WTC11 (cell line): ENCODE data around the gene SLC22A8. TPM values are rescaled to one million over a fixed set of nuclear protein-coding genes. Genes with fewer than 3 reads are reported as not detected.

Experiments
- ATAC-seq: fragments of 200-7000 bp; cut with Tn5 transposase; 2 replicates; pipeline ENCODE4 v1.10.0; 2021; ENCODE audit warnings: mild to moderate bottlenecking, moderate library complexity
- CTCF ChIA-PET: fragments of 300-600 bp; sonication (Branson Sonifier 250); formaldehyde crosslinking; loops from one replicate; lab custom pipeline; 2021; ENCODE audit warnings: antibody characterized with exemption; lab: Charles Lee
- POLR2A ChIA-PET: fragments of 350-600 bp; sonication (Branson Sonifier 250); formaldehyde crosslinking; loops from one replicate; lab custom pipeline; 2021; ENCODE audit warnings: antibody characterized with exemption; lab: Charles Lee
- DNase-seq: peaks from one replicate; pipeline ENCODE4 v3.0.0; 2021; ENCODE audit warnings: low spot score
- H3K27ac Mint-ChIP-seq: 2 replicates; pipeline ENCODE4 v1.8.0; 2021; ENCODE audit warnings: mixed read lengths
- H3K27me3 Mint-ChIP-seq: 2 replicates; pipeline ENCODE4 v1.8.0; 2021; ENCODE audit warnings: low read depth, mild to moderate bottlenecking, moderate library complexity, mixed read lengths
- H3K36me3 Mint-ChIP-seq: 2 replicates; pipeline ENCODE4 v1.8.0; 2021; ENCODE audit warnings: mixed read lengths
- H3K4me1 Mint-ChIP-seq: 2 replicates; pipeline ENCODE4 v1.8.0; 2022; ENCODE audit warnings: mixed read lengths
- H3K4me3 Mint-ChIP-seq: 2 replicates; pipeline ENCODE4 v1.8.0; 2021; ENCODE audit warnings: mild to moderate bottlenecking, moderate library complexity, mixed read lengths
- H3K9me3 Mint-ChIP-seq: 2 replicates; pipeline ENCODE4 v1.8.0; 2021; ENCODE audit warnings: mixed read lengths
- CDX4 ChIP-seq: fragments of 250-450 bp; sonication (Bioruptor Pico); IDR thresholded peaks from 2 replicates; pipeline ENCODE4 v1.9.0; 2021; ENCODE audit warnings: moderate library complexity, mild to moderate bottlenecking, inconsistent platforms, borderline replicate concordance
- ELF4 ChIP-seq: sonication (generic); formaldehyde crosslinking; IDR thresholded peaks from 2 replicates; pipeline ENCODE4 v1.8.1; 2022; ENCODE audit warnings: low read depth, mild to moderate bottlenecking, moderate library complexity, missing genetic modification reagents
- ESRRA ChIP-seq: sonication (generic); formaldehyde crosslinking; IDR thresholded peaks from 2 replicates; pipeline ENCODE4 v1.8.1; 2022; ENCODE audit warnings: mild to moderate bottlenecking, missing genetic modification reagents, borderline replicate concordance
- ETV6 ChIP-seq: sonication (generic); formaldehyde crosslinking; IDR thresholded peaks from 2 replicates; pipeline ENCODE4 v1.8.1; 2022; ENCODE audit warnings: mild to moderate bottlenecking, missing genetic modification reagents
- GABPB1 ChIP-seq: sonication (generic); formaldehyde crosslinking; IDR thresholded peaks from 2 replicates; pipeline ENCODE4 v1.8.1; 2023; ENCODE audit warnings: mild to moderate bottlenecking, missing genetic modification reagents
- NFE2L1 ChIP-seq: sonication (generic); formaldehyde crosslinking; IDR thresholded peaks from 2 replicates; pipeline ENCODE4 v1.8.1; 2023; ENCODE audit warnings: missing genetic modification reagents
- NFYB ChIP-seq: sonication (generic); formaldehyde crosslinking; conservative IDR thresholded peaks from 2 replicates; pipeline ENCODE4 v1.8.0; 2022; ENCODE audit warnings: low read depth, missing genetic modification reagents
- NR2C2 ChIP-seq: sonication (generic); formaldehyde crosslinking; IDR thresholded peaks from 2 replicates; pipeline ENCODE4 v1.8.0; 2022; ENCODE audit warnings: mild to moderate bottlenecking, missing genetic modification reagents
- SMAD3 ChIP-seq: sonication (generic); formaldehyde crosslinking; IDR thresholded peaks from 2 replicates; pipeline ENCODE4 v1.8.0; 2022; ENCODE audit warnings: missing genetic modification reagents, mild to moderate bottlenecking, borderline replicate concordance
- ZBTB21 ChIP-seq: sonication (generic); formaldehyde crosslinking; IDR thresholded peaks from 2 replicates; pipeline ENCODE4 v1.8.1; 2023; ENCODE audit warnings: mild to moderate bottlenecking, missing genetic modification reagents, borderline replicate concordance
- ZBTB43 ChIP-seq: sonication (generic); formaldehyde crosslinking; IDR thresholded peaks from 2 replicates; pipeline ENCODE4 v1.8.1; 2023; ENCODE audit warnings: mild to moderate bottlenecking, missing genetic modification reagents
- ZNF423 ChIP-seq: fragments of 250-450 bp; sonication (Bioruptor Pico); IDR thresholded peaks from 2 replicates; pipeline ENCODE4 v2.1.2; 2022; ENCODE audit warnings: mild to moderate bottlenecking, moderate library complexity
- total RNA-seq: library from RNA; stranded (reverse); gene quantifications from 3 replicates; pipeline ENCODE4 v1.2.3, GENCODE V29; 2021
- TF ChIP-seq, protein P1 (sequence below): sonication (generic); formaldehyde crosslinking; IDR thresholded peaks from 2 replicates; pipeline ENCODE4 v1.8.0; 2022; ENCODE audit warnings: mild to moderate bottlenecking, missing genetic modification reagents
- TF ChIP-seq, protein P2 (sequence below): sonication (generic); formaldehyde crosslinking; IDR thresholded peaks from 2 replicates; pipeline ENCODE4 v1.8.1; 2023; ENCODE audit warnings: mild to moderate bottlenecking, missing genetic modification reagents, moderate library complexity
- TF ChIP-seq, protein P3 (sequence below): sonication (generic); formaldehyde crosslinking; IDR thresholded peaks from 2 replicates; pipeline ENCODE4 v1.8.0; 2022; ENCODE audit warnings: mild to moderate bottlenecking, missing genetic modification reagents
- TF ChIP-seq, protein P4 (sequence below): fragments of 250-450 bp; sonication (Bioruptor Pico); IDR thresholded peaks from 2 replicates; pipeline ENCODE4 v2.1.2; 2022; ENCODE audit warnings: mild to moderate bottlenecking, moderate library complexity
- TF ChIP-seq, protein P5 (sequence below): sonication (generic); formaldehyde crosslinking; IDR thresholded peaks from 2 replicates; pipeline ENCODE4 v1.8.1; 2022; ENCODE audit warnings: mild to moderate bottlenecking, moderate library complexity, missing genetic modification reagents

SLC22A8 gene
- total RNA-seq, 1 experiment from 2014 or later = not detected

DNA sequence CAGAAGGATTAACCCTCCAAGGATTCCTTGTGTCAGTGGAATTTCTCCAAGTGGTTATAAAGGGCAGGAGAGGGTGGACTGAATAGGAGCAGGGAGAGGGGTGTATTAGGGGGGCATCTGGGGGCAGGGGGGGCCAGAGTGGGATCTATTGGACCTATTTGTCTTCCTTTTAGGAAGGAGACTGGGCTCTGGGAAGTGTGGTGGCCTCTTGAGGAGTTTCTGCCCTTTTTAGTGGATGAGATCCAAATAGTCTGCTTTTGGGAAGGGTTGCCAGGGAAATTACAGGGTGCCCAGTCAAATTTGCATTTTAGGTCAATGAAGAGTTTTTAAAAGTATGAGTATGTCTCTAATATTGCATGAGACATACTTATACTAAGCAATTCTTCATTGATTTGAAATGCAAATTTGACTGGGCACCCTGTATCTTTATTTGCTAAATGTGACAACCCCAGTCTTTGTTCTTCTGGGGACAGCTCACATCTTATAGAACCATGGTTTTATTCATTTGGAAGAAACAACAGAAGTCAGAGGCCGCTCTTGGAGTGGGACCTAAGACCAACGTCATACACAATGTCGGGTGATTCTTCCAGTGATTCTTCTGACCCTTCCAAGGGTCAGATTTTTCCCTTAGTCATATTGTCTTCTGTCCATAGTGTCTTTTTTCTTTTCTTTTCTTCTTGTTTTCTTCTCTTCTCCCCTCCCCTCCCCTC, 30.4 kb downstream of the SLC22A8 start:
- no peaks in the 10 kb centered on the region for H3K9me3 Mint-ChIP-seq
- no peak for ATAC-seq
- no peak for TF ChIP-seq NFYB (CRISPR knock-in tag)
- no peak for TF ChIP-seq ELF4 (CRISPR knock-in tag)
- TF ChIP-seq SMAD3 = no peak
- TF ChIP-seq, all 79 proteins: peak for 0
- ChIA-PET POLR2A (no interaction called here), CTCF (interaction anchor here (1.4 to 2.9 kb wide), 3 partner anchors 10 to 79 kb away, joined by 3 to 12 read pairs (median 3); no protein-coding TSS in a partner anchor)
- DNase-seq = no peak
- Mint-ChIP-seq H3K4me1 (no peaks in the 10 kb centered on the region), H3K36me3 (no peaks in the 10 kb centered on the region), H3K27me3 (peaks cover 4% of the 10 kb centered on the region; the same call in 1 of the 2 replicates), H3K27ac (no peak overlapping the region), H3K4me3 (no peak overlapping the region)

GRCh38 chr11:62984451-62984991, 31.1 kb downstream of the SLC22A8 start, which contains the start of gene SLC22A6:
Gene SLC22A6, minus strand, starts transcription at chr11:62984967. Its CDS starts 277 bp downstream, at chr11:62984690.
- ChIA-PET POLR2A (no interaction called here), CTCF (interaction anchor here (1.6 to 2.9 kb wide), 2 partner anchors 9 to 79 kb away, joined by 3 to 12 read pairs; no protein-coding TSS in a partner anchor)
- Mint-ChIP-seq H3K27me3 (peaks cover 4% of the 10 kb centered on the region; the same call in 1 of the 2 replicates), H3K36me3 (no peaks in the 10 kb centered on the region), H3K4me3 (no peak within 1 kb of the TSS), H3K4me1 (no peaks in the 10 kb centered on the region), H3K9me3 (no peaks in the 10 kb centered on the region)
- DNase-seq = no peak
- ATAC-seq = no peak
- TF ChIP-seq ZBTB43 (CRISPR knock-in tag) (no peak), ETV6 (CRISPR knock-in tag) (no peak), ZBTB21 (CRISPR knock-in tag) (no peak)
- TF ChIP-seq, protein P1, sequence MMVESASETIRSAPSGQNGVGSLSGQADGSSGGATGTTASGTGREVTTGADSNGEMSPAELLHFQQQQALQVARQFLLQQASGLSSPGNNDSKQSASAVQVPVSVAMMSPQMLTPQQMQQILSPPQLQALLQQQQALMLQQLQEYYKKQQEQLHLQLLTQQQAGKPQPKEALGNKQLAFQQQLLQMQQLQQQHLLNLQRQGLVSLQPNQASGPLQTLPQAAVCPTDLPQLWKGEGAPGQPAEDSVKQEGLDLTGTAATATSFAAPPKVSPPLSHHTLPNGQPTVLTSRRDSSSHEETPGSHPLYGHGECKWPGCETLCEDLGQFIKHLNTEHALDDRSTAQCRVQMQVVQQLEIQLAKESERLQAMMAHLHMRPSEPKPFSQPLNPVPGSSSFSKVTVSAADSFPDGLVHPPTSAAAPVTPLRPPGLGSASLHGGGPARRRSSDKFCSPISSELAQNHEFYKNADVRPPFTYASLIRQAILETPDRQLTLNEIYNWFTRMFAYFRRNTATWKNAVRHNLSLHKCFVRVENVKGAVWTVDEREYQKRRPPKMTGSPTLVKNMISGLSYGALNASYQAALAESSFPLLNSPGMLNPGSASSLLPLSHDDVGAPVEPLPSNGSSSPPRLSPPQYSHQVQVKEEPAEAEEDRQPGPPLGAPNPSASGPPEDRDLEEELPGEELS (CRISPR knock-in tag) = no peak
- TF ChIP-seq, protein P2, sequence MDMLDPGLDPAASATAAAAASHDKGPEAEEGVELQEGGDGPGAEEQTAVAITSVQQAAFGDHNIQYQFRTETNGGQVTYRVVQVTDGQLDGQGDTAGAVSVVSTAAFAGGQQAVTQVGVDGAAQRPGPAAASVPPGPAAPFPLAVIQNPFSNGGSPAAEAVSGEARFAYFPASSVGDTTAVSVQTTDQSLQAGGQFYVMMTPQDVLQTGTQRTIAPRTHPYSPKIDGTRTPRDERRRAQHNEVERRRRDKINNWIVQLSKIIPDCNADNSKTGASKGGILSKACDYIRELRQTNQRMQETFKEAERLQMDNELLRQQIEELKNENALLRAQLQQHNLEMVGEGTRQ = no peak
- TF ChIP-seq, all 79 proteins: peak for 0
- H3K27ac Mint-ChIP-seq = no peak within 1 kb of the TSS

DNA sequence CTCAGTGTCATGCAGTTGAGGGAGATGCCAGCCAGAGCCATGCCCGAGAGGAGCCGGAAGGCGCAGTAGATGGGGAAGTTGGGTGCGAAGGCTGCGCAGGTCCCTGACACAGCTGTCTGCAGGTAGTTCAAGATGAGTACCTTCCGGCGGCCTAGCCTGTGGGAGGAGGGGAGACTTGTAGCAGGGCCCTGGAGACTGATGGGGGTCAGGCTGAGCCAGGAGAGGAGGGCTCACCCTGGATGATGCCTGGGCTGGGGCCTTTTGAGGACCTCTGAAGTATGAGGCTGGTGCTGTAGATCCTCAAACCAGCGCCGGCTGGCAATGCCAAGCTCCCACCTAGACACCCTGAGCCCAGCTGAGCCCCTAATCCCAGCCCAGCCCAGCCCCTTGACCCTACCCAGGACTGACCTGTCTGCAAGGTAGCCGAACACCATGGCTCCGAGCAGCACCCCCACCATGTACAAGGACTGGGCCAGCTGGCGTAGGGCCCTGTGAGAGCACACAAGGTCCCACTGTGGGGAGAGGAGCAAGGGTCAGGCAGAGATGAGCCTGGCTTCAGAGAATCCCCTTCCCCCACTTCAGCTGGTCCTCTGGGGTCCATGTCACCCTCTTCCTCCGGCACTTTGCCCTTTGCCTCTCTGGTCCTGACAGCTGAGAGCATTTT, 32.0 kb downstream of the SLC22A8 start:
- peaks cover 4% of the 10 kb centered on the region; the same call in 1 of the 2 replicates for H3K27me3 Mint-ChIP-seq
- ChIA-PET POLR2A (no interaction called here), CTCF (interaction anchor here (1.6 to 5.0 kb wide), 3 partner anchors 8 to 78 kb away, joined by 3 to 52 read pairs (median 12); no protein-coding TSS in a partner anchor)
- H3K9me3 Mint-ChIP-seq = no peaks in the 10 kb centered on the region
- H3K27ac Mint-ChIP-seq = no peak overlapping the region
- no peaks in the 10 kb centered on the region for H3K4me1 Mint-ChIP-seq
- ATAC-seq = no peak
- no peak for DNase-seq
- H3K36me3 Mint-ChIP-seq = no peaks in the 10 kb centered on the region
- no peak for TF ChIP-seq CDX4 (CRISPR knock-in tag)
- TF ChIP-seq ESRRA (CRISPR knock-in tag) = no peak
- TF ChIP-seq, protein P3, sequence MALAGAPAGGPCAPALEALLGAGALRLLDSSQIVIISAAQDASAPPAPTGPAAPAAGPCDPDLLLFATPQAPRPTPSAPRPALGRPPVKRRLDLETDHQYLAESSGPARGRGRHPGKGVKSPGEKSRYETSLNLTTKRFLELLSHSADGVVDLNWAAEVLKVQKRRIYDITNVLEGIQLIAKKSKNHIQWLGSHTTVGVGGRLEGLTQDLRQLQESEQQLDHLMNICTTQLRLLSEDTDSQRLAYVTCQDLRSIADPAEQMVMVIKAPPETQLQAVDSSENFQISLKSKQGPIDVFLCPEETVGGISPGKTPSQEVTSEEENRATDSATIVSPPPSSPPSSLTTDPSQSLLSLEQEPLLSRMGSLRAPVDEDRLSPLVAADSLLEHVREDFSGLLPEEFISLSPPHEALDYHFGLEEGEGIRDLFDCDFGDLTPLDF (CRISPR knock-in tag) = no peak
- TF ChIP-seq, protein P4, sequence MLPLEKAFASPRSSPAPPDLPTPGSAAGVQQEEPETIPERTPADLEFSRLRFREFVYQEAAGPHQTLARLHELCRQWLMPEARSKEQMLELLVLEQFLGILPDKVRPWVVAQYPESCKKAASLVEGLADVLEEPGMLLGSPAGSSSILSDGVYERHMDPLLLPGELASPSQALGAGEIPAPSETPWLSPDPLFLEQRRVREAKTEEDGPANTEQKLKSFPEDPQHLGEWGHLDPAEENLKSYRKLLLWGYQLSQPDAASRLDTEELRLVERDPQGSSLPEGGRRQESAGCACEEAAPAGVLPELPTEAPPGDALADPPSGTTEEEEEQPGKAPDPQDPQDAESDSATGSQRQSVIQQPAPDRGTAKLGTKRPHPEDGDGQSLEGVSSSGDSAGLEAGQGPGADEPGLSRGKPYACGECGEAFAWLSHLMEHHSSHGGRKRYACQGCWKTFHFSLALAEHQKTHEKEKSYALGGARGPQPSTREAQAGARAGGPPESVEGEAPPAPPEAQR (CRISPR knock-in tag) = no peak
- TF ChIP-seq, protein P5, sequence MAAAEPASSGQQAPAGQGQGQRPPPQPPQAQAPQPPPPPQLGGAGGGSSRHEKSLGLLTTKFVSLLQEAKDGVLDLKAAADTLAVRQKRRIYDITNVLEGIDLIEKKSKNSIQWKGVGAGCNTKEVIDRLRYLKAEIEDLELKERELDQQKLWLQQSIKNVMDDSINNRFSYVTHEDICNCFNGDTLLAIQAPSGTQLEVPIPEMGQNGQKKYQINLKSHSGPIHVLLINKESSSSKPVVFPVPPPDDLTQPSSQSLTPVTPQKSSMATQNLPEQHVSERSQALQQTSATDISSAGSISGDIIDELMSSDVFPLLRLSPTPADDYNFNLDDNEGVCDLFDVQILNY = no peak
- no peak for TF ChIP-seq NR2C2 (CRISPR knock-in tag)
- no peak for TF ChIP-seq ZNF423 (CRISPR knock-in tag)
- TF ChIP-seq GABPB1 (CRISPR knock-in tag) = no peak
- TF ChIP-seq NFE2L1 = no peak
- H3K4me3 Mint-ChIP-seq = no peak overlapping the region
